K562 (cell line): ENCODE results near the gene ZNF331. TPM values are rescaled to one million over a fixed set of nuclear protein-coding genes. Genes with fewer than 3 reads are reported as not detected.
A peak's percentile ranks its signal among the peaks of the same experiment; 100 is the strongest.

Source experiments
- BRD9 ChIP-seq: fragments of 450-650 bp; IDR thresholded peaks from 2 replicates; pipeline ENCODE4 v1.6.1; 2018; ENCODE audit warnings: low read depth; ENCODE audit not compliant: partially characterized antibody
- FOS ChIP-seq: IDR thresholded peaks from 3 replicates; pipeline ENCODE4 v1.6.1; 2011; ENCODE audit not compliant: insufficient read length; ENCODE audit errors: extremely low read depth
- FOXA1 ChIP-seq: fragments of 450-650 bp; IDR thresholded peaks from 2 replicates; pipeline ENCODE4 v1.6.1; 2016; ENCODE audit warnings: mild to moderate bottlenecking, borderline replicate concordance
- HIVEP1 ChIP-seq: fragments of 250-450 bp; sonication (Bioruptor Pico); IDR thresholded peaks from 2 replicates; pipeline ENCODE4 v1.4.0; 2020; ENCODE audit warnings: mild to moderate bottlenecking
- KDM1A ChIP-seq, 2 experiments: fragments of 450-650 bp; IDR thresholded peaks; 2 replicates each; pipeline ENCODE4 v1.6.1; 2016; ENCODE audit warnings: mild to moderate bottlenecking in 2 of 2
- MAFK ChIP-seq: IDR thresholded peaks from 2 replicates; pipeline ENCODE4 v1.6.1; 2011; ENCODE audit warnings: low read length, improper control_type of control experiment
- NONO ChIP-seq, 2 experiments: fragments of 200-400 bp in 1 of 2; fragments of 450-650 bp in 1 of 2; formaldehyde crosslinking in 1 of 2; IDR thresholded peaks; 2 replicates each; pipeline ENCODE4 v1.6.1; 2017; ENCODE audit warnings: low read depth in 2 of 2, mild to moderate bottlenecking in 2 of 2, moderate library complexity in 2 of 2, low read length in 1 of 2
- NR2C1 ChIP-seq, 2 experiments: fragments of 450-650 bp; IDR thresholded peaks; 2 replicates each; pipeline ENCODE4 v1.6.1; 2017; ENCODE audit warnings: mild to moderate bottlenecking in 2 of 2, antibody characterized with exemption in 1 of 2, inconsistent platforms in 1 of 2, missing compliant biosample characterization in 1 of 2, missing genetic modification characterization in 1 of 2
- SMARCA4 ChIP-seq: fragments of 450-650 bp; IDR thresholded peaks from 2 replicates; pipeline ENCODE4 v1.6.1; 2016
- TARDBP ChIP-seq: fragments of 450-650 bp; IDR thresholded peaks from 2 replicates; pipeline ENCODE4 v1.6.1; 2016
- TRIM28 ChIP-seq: fragments of 450-650 bp; IDR thresholded peaks from 2 replicates; pipeline ENCODE4 v1.6.1; 2017
- XRCC5 ChIP-seq: fragments of 200-400 bp; formaldehyde crosslinking; IDR thresholded peaks from 2 replicates; pipeline ENCODE4 v1.6.1; 2017; ENCODE audit warnings: low read depth, mild to moderate bottlenecking, low read length
- ZEB2 ChIP-seq: fragments of 450-650 bp; IDR thresholded peaks from 2 replicates; pipeline ENCODE4 v1.6.1; 2016
- ZNF184 ChIP-seq: sonication (generic); formaldehyde crosslinking; IDR thresholded peaks from 2 replicates; pipeline ENCODE4 v1.5.0; 2020; ENCODE audit warnings: missing genetic modification reagents
- ZNF316 ChIP-seq: fragments of 450-650 bp; IDR thresholded peaks from 2 replicates; pipeline ENCODE4 v1.6.1; 2016
- polyA plus RNA-seq, 8 experiments: library from polyadenylated mRNA; depleted of rRNA in 4 of 8; stranded (reverse) in 5 of 8; unstranded in 3 of 8; fragments of >200 nt; fragmentation: Nextera tagmentation in 2 of 8; fragmentation: Illumina TruSeq in 1 of 8; extraction: Ambion mirVana in 2 of 8; extraction: Trizol in 1 of 8; gene quantifications; 2 replicates each; pipeline versions ENCODE4 v1.2.1 to v1.2.3, GENCODE V29; 2011 to 2014; ENCODE audit warnings: inconsistent platforms in 1 of 8, missing spikeins in 1 of 8
- total RNA-seq, 7 experiments: library from RNA; depleted of rRNA in 6 of 7; stranded (reverse); fragments of >200 nt in 6 of 7; fragmentation: Illumina TruSeq in 2 of 7; extraction: Trizol in 2 of 7; gene quantifications; 2 replicates each; pipeline versions ENCODE4 v1.2.1 to v1.2.3, GENCODE V29; 2011 to 2021; ENCODE audit warnings: low replicate concordance in 1 of 7
- TF ChIP-seq, protein P1 (sequence below): fragments of 200-800 bp; sonication (Bioruptor generic); IDR thresholded peaks from 2 replicates; pipeline ENCODE4 v1.6.1; 2017; ENCODE audit warnings: missing genetic modification characterization, missing compliant biosample characterization
- TF ChIP-seq, protein P2 (sequence below): fragments of 450-650 bp; formaldehyde crosslinking; IDR thresholded peaks from 2 replicates; pipeline ENCODE4 v1.4.0; 2020; ENCODE audit warnings: mild to moderate bottlenecking
- TF ChIP-seq, protein P3 (sequence below): fragments of 250-450 bp; sonication (Bioruptor Pico); IDR thresholded peaks from 2 replicates; pipeline ENCODE4 v1.5.1; 2021; ENCODE audit warnings: mild to moderate bottlenecking
- TF ChIP-seq, protein P4 (sequence below): sonication (generic); formaldehyde crosslinking; IDR thresholded peaks from 2 replicates; pipeline ENCODE4 v1.8.1; 2023; ENCODE audit warnings: mild to moderate bottlenecking, missing genetic modification reagents
- TF ChIP-seq, protein P5 (sequence below): sonication (generic); formaldehyde crosslinking; IDR thresholded peaks from 2 replicates; pipeline ENCODE4 v1.8.0; 2022; ENCODE audit warnings: mild to moderate bottlenecking, missing genetic modification reagents
- TF ChIP-seq, protein P6 (sequence below): fragments of 250-450 bp; sonication (Bioruptor Pico); IDR thresholded peaks from 2 replicates; pipeline ENCODE4 v1.4.0; 2020

Gene ZNF331
- total and polyA plus RNA-seq, 9 of the 15 experiments (the other 6 are each of a cell fraction or from before 2014, with no cell fraction given): 0.23 to 2.7 (median 0.76) TPM

DNA sequence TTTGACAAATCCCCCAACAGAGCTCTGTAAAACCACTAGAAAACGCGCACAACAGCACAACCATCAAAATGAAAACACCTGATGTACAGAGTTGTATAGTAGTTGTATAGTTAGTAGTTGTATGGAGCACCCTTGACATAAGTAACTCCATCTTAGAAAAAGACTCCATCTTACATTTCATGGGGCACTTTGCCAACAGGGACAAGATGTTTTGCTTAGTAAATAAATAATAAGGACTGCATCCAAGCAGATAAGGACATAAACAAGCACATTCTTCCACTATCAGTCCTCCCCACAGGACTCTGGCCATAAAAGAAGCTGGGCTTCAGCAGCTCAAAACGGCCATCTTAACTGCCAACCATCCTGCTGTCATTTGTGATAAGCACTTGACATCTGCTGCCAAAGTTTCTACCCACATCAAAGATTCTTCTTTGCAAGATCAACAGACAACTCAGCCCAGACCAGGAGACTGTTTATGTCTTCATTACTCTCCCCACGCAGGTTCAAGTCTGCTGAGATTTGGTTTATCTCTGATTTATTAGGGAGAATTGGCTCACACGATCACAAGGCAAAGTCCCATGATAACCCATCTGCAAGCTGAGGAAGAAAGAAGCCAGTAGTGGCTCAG is 20.7 kb upstream of the ZNF331 start (continued):
- TF ChIP-seq NR2C1 (IDR thresholded peaks at IDR 0.05) (no peak), NR2C1 (tag; IDR thresholded peaks at IDR 0.05) (peak; percentile 94), TARDBP (no peak), HIVEP1 (CRISPR knock-in tag) (peak; percentile 55; the same call in 1 of the 2 replicates), XRCC5 (no peak), FOXA1 (no peak), ZEB2 (no peak), TRIM28 (no peak), ZNF184 (CRISPR knock-in tag) (no peak), MAFK (no peak), ZNF316 (no peak), SMARCA4 (no peak), NONO (IDR thresholded peaks at IDR 0.05; ENCODE audit: low read depth in 2 of 2, low read length in 1 of 2) (no peak), KDM1A (IDR thresholded peaks at IDR 0.05) (peak; percentile 59 to 69), BRD9 (no peak), FOS (no peak)
- TF ChIP-seq, protein P1, sequence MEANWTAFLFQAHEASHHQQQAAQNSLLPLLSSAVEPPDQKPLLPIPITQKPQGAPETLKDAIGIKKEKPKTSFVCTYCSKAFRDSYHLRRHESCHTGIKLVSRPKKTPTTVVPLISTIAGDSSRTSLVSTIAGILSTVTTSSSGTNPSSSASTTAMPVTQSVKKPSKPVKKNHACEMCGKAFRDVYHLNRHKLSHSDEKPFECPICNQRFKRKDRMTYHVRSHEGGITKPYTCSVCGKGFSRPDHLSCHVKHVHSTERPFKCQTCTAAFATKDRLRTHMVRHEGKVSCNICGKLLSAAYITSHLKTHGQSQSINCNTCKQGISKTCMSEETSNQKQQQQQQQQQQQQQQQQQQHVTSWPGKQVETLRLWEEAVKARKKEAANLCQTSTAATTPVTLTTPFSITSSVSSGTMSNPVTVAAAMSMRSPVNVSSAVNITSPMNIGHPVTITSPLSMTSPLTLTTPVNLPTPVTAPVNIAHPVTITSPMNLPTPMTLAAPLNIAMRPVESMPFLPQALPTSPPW (CRISPR knock-in tag): peak; percentile 49; the same call in 1 of the 2 replicates
- TF ChIP-seq, protein P2, sequence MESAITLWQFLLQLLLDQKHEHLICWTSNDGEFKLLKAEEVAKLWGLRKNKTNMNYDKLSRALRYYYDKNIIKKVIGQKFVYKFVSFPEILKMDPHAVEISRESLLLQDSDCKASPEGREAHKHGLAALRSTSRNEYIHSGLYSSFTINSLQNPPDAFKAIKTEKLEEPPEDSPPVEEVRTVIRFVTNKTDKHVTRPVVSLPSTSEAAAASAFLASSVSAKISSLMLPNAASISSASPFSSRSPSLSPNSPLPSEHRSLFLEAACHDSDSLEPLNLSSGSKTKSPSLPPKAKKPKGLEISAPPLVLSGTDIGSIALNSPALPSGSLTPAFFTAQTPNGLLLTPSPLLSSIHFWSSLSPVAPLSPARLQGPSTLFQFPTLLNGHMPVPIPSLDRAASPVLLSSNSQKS (CRISPR knock-in tag): peak; percentile 89
- TF ChIP-seq, protein P3, sequence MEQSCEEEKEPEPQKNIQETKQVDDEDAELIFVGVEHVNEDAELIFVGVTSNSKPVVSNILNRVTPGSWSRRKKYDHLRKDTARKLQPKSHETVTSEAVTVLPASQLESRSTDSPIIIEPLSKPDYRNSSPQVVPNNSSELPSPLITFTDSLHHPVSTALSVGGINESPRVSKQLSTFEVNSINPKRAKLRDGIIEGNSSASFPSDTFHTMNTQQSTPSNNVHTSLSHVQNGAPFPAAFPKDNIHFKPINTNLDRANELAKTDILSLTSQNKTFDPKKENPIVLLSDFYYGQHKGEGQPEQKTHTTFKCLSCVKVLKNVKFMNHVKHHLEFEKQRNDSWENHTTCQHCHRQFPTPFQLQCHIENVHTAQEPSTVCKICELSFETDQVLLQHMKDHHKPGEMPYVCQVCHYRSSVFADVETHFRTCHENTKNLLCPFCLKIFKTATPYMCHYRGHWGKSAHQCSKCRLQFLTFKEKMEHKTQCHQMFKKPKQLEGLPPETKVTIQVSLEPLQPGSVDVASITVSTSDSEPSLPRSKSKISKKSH (CRISPR knock-in tag): no peak
- TF ChIP-seq, protein P4, sequence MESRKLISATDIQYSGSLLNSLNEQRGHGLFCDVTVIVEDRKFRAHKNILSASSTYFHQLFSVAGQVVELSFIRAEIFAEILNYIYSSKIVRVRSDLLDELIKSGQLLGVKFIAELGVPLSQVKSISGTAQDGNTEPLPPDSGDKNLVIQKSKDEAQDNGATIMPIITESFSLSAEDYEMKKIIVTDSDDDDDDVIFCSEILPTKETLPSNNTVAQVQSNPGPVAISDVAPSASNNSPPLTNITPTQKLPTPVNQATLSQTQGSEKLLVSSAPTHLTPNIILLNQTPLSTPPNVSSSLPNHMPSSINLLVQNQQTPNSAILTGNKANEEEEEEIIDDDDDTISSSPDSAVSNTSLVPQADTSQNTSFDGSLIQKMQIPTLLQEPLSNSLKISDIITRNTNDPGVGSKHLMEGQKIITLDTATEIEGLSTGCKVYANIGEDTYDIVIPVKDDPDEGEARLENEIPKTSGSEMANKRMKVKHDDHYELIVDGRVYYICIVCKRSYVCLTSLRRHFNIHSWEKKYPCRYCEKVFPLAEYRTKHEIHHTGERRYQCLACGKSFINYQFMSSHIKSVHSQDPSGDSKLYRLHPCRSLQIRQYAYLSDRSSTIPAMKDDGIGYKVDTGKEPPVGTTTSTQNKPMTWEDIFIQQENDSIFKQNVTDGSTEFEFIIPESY (CRISPR knock-in tag): no peak
- TF ChIP-seq, protein P5, sequence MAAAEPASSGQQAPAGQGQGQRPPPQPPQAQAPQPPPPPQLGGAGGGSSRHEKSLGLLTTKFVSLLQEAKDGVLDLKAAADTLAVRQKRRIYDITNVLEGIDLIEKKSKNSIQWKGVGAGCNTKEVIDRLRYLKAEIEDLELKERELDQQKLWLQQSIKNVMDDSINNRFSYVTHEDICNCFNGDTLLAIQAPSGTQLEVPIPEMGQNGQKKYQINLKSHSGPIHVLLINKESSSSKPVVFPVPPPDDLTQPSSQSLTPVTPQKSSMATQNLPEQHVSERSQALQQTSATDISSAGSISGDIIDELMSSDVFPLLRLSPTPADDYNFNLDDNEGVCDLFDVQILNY (CRISPR knock-in tag): no peak
- TF ChIP-seq, protein P6, sequence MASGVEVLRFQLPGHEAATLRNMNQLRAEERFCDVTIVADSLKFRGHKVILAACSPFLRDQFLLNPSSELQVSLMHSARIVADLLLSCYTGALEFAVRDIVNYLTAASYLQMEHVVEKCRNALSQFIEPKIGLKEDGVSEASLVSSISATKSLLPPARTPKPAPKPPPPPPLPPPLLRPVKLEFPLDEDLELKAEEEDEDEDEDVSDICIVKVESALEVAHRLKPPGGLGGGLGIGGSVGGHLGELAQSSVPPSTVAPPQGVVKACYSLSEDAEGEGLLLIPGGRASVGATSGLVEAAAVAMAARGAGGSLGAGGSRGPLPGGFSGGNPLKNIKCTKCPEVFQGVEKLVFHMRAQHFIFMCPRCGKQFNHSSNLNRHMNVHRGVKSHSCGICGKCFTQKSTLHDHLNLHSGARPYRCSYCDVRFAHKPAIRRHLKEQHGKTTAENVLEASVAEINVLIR: peak; percentile 89
